GM20000 (cell line): ENCODE results near the gene LNX1.
"Not testable (repeated sequence)": the region's sequence is repeated elsewhere in the genome, so short reads cannot be mapped to it uniquely, and the experiment has no call there.

Source experiments
- DNase-seq: peaks from one replicate; pipeline ENCODE4 v3.0.0; 2012; ENCODE audit warnings: low spot score
- TF ChIP-seq, protein P1 (sequence below): IDR thresholded peaks from 2 replicates; pipeline ENCODE4 v1.5.1; 2012; ENCODE audit warnings: mild to moderate bottlenecking, control low read depth; ENCODE audit errors: extremely low read depth, missing control alignments

LNX1 gene

DNA sequence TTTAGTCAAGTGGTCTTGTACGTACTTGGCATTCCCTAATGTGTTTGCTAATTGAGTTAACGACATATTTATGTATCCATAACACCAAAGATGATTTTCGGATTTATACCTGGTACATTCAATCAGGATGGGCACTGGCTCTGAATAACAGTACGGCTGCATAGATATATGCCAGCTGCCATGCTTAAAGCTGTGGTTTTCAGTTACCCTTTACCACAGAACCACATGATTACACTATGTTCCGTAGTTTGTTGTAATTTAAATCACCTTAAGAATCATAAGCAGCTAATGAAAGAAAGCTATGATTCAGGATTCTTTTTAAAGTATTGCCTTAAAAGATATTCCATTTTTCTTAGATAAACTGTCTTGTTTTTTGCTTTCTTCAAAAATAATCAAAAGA lies 160.2 kb downstream of the LNX1 start:
- no peak for DNase-seq
- TF ChIP-seq, protein P1, sequence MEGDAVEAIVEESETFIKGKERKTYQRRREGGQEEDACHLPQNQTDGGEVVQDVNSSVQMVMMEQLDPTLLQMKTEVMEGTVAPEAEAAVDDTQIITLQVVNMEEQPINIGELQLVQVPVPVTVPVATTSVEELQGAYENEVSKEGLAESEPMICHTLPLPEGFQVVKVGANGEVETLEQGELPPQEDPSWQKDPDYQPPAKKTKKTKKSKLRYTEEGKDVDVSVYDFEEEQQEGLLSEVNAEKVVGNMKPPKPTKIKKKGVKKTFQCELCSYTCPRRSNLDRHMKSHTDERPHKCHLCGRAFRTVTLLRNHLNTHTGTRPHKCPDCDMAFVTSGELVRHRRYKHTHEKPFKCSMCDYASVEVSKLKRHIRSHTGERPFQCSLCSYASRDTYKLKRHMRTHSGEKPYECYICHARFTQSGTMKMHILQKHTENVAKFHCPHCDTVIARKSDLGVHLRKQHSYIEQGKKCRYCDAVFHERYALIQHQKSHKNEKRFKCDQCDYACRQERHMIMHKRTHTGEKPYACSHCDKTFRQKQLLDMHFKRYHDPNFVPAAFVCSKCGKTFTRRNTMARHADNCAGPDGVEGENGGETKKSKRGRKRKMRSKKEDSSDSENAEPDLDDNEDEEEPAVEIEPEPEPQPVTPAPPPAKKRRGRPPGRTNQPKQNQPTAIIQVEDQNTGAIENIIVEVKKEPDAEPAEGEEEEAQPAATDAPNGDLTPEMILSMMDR: no peak

DNA sequence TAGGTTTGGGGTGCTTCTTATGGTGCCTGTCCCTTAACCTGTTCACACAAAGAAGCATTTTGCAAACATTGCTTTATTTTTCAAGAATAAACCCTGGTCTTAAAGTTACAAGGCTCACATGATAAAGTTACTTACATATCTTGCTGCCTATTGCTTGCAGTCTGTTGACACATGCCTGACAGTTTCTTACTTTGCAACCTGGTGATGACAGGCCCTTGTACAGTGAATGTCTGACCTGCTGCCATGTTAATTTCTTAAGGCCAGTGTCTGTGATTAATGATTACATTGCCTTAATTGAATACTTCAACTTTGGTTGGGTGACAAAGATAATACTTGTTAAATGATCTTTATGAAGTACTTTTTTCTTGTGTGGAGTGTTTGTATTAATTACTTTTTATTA lies 163.9 kb downstream of the LNX1 start:
- no peak for DNase-seq
- TF ChIP-seq, protein P1: no peak

DNA sequence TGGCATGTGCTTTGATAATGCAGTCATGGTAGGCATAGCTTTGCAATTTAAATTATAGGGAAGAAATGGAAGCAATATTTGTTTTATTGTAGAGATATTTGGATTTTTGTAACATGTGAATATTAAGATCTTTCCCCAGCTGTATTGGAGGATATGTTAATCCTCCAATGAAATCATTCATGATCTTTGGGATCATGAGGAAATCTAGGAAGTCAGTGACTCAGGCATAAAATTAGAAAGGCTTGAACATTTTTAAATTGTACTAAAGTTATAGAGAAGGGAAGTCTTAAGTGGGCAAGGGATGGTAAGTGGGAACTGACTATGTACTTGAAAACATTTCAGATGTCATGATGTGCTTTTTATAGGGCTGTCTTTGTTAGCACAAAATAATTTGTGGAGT lies 167.0 kb downstream of the LNX1 start:
- TF ChIP-seq, protein P1: no peak
- DNase-seq: no peak

DNA sequence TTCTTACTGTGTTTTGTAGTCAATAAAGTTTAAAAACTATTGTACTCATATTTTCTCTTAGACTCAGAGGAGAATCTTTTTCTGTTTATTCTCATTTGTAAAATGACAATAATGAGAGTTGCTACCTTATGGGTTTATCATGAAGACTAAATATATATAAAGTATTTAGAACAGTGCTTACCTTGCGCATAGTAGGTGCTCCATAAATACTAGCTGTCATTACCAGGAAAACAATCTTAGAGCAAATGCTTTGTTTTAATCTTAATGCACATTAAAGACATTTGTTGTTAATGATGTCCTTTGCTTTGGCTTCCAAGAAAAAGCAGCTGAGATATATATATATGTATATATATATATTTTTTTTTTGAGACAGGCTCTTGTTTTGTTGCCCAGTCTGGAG lies 168.9 kb downstream of the LNX1 start:
- TF ChIP-seq, protein P1: no peak
- no peak for DNase-seq

DNA sequence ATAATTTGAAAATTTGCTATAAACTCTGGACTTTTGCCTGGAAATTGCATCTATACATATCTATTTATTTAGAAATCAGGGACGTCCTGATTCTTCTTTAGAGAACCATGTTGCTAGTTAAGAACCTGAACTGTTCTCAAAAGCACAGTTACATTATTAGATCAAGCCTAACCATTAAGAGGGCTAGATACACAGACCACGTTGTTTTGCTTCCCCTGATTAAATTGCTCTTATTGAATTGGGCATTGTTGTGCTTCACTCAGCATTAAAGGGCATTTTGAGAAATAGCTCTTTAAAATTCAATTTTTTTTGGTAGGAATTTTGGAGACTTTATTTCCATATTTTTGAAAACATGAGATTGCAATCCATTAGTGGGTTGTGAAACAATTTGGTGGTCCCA lies 169.5 kb downstream of the LNX1 start:
- DNase-seq: no peak

DNA sequence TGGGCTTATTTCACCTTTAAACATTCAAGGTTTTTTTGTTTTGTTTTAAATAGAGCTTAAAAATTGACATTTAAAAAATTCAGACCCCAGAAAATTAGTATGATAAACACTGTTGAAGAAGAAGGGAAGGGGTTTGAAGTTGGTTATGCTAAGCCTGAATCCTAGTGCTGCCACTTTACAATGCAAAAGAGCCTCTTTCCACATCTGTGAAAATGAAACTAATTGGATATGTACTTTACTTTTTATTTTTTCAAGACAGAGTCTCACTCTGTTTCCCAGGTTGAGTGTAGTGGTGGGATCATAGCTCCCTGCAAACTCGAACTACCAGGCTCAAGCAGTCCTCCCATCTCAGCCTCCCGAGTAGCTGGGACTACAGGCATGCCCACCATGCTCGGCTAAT lies 172.1 kb downstream of the LNX1 start:
- TF ChIP-seq, protein P1: no peak
- no peak for DNase-seq

More for the DNA sequence above, 169.5 kb downstream of the LNX1 start:
- TF ChIP-seq, protein P1: no peak

DNA sequence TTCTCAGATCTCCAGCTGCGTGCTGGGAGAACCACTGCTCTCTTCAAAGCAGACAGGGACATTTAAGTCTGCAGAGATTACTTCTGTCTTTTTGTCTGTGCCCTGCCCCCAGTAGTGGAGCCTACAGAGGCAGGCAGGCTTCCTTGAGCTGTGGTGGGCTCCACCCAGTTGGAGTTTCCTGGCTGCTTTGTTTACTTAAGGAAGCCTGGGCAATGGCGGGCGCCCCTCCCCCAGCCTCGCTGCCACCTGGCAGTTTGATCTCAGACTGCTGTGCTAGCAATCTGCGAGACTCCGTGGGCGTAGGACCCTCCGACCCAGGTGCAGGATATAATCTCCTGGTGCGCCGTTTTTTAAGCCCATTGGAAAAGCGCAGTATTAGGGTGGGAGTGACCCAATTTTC lies 181.8 kb downstream of the LNX1 start:
- DNase-seq: not testable (repeated sequence)
